MCF 10A (cell line): ENCODE measurements around the gene SLC27A2. TPM values are rescaled to one million over a fixed set of nuclear protein-coding genes. Genes with fewer than 3 reads are reported as not detected.

Experiments used
- BruUV-seq: library from RNA; stranded (reverse); fragments of 400-500 nt; replicated peaks from 2 replicates; lab custom pipeline; 2021; lab: Mats Ljungman, UMichigan
- CTCF ChIA-PET: fragments of 300-600 bp; sonication (Branson Sonifier 250); formaldehyde crosslinking; extraction: SDS; loops from one replicate; lab custom pipeline; 2021; ENCODE audit warnings: antibody characterized with exemption, inconsistent platforms; lab: Yijun Ruan, JAX
- POLR2A ChIA-PET: fragments of 300-600, 350-650 bp; sonication (Branson Sonifier 250); formaldehyde crosslinking; extraction: SDS; loops from one replicate; lab custom pipeline; 2020; ENCODE audit warnings: antibody characterized with exemption, inconsistent platforms; lab: Yijun Ruan, JAX
- DNase-seq: peaks from one replicate; pipeline ENCODE4 v3.0.0-alpha.2; 2018; ENCODE audit not compliant: unreplicated experiment
- H3K27ac Mint-ChIP-seq: one replicate; pipeline ENCODE4 v1.8.0; 2022; ENCODE audit warnings: mild to moderate bottlenecking, low read depth, mixed read lengths; ENCODE audit not compliant: unreplicated experiment
- H3K27me3 Mint-ChIP-seq: one replicate; pipeline ENCODE4 v1.8.0; 2022; ENCODE audit warnings: mixed read lengths; ENCODE audit not compliant: insufficient read depth, unreplicated experiment
- H3K36me3 Mint-ChIP-seq: one replicate; pipeline ENCODE4 v1.8.0; 2022; ENCODE audit warnings: mild to moderate bottlenecking, moderate library complexity, mixed read lengths; ENCODE audit not compliant: insufficient read depth, unreplicated experiment
- H3K4me1 Mint-ChIP-seq: one replicate; pipeline ENCODE4 v1.8.0; 2022; ENCODE audit warnings: mixed read lengths; ENCODE audit not compliant: insufficient read depth, unreplicated experiment
- H3K4me3 Mint-ChIP-seq: one replicate; pipeline ENCODE4 v1.8.0; 2022; ENCODE audit warnings: mild to moderate bottlenecking, moderate library complexity, mixed read lengths; ENCODE audit not compliant: unreplicated experiment
- H3K9me3 Mint-ChIP-seq: one replicate; pipeline ENCODE4 v1.8.0; 2022; ENCODE audit warnings: mixed read lengths; ENCODE audit not compliant: unreplicated experiment
- intact Hi-C: fragments of 100-400 bp; cut with micrococcal nuclease; formaldehyde crosslinking; loops from 2 replicates; pipeline ENCODE4 v1.14.1; 2022
- total RNA-seq: library from RNA; stranded (reverse); gene quantifications from 2 replicates; pipeline ENCODE4 v1.2.3, GENCODE V29; 2022
- TF ChIP-seq, protein P1 (sequence below): fragments of 200-600 bp; IDR thresholded peaks from one replicate; pipeline ENCODE4 v1.8.0; 2022; ENCODE audit warnings: antibody characterized with exemption, mild to moderate bottlenecking; ENCODE audit not compliant: unreplicated experiment

The SLC27A2 gene
- total RNA-seq, 1 experiment from 2014 or later, result 0.84 TPM

DNA sequence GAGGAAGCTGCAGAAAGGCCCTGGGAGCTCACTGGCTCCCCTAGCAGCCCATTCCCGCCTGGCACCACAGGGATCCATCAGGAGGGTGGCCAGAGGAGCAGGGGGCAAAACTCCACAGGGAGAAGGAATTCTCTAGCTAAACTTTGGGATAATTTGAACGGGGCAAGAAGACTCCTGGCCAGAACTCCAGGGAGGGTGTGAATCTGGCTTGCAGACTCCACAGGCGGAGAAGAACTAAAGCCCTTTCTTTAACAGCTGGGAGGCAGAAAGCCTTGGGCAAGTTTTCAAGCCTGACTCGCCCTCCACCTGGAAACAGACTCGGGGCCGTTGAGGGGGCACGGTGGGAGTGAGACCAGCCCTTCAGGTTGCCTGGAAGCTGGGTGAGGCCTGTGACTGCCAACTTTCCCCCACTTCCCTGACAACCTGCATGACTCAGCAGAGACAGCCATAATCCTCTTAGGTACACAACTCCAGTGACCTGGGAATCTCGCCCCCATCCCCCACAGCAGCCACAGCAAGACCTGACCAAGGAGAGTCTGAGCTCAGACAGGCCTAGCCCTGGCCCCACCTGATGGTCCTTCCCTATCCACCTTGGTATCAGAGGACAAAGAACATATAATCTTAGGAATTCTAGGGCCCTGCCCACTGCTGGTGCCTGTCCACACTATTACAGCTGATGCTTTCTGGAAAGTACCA is 28.6 kb downstream of the SLC27A2 start:
- ChIA-PET CTCF (interaction anchor here (0.7 to 1.7 kb wide), 4 partner anchors 11 to 62 kb away, joined by 3 to 5 read pairs (median 3); partner anchors contain the start of gene SLC27A2), POLR2A (interaction anchor here (0.6 to 1.5 kb wide), 6 partner anchors 14 to 1860 kb away, joined by 3 to 5 read pairs (median 4); partner anchors contain the start of gene GABPB1)
- Mint-ChIP-seq H3K4me3 (no peak overlapping the region), H3K27me3 (no peaks in the 10 kb centered on the region), H3K27ac (peak overlapping the region; percentile 49), H3K9me3 (peaks cover 13% of the 10 kb centered on the region), H3K4me1 (peaks cover 14% of the 10 kb centered on the region), H3K36me3 (no peaks in the 10 kb centered on the region)
- intact Hi-C loops, result no loop called here
- peak; percentile 56 for DNase-seq
- no TSS peak for BruUV-seq
- TF ChIP-seq, protein P1, sequence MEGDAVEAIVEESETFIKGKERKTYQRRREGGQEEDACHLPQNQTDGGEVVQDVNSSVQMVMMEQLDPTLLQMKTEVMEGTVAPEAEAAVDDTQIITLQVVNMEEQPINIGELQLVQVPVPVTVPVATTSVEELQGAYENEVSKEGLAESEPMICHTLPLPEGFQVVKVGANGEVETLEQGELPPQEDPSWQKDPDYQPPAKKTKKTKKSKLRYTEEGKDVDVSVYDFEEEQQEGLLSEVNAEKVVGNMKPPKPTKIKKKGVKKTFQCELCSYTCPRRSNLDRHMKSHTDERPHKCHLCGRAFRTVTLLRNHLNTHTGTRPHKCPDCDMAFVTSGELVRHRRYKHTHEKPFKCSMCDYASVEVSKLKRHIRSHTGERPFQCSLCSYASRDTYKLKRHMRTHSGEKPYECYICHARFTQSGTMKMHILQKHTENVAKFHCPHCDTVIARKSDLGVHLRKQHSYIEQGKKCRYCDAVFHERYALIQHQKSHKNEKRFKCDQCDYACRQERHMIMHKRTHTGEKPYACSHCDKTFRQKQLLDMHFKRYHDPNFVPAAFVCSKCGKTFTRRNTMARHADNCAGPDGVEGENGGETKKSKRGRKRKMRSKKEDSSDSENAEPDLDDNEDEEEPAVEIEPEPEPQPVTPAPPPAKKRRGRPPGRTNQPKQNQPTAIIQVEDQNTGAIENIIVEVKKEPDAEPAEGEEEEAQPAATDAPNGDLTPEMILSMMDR, result no peak

- Mint-ChIP-seq H3K4me1 (no peaks in the 10 kb centered on the region), H3K36me3 (no peaks in the 10 kb centered on the region), H3K9me3 (no peaks in the 10 kb centered on the region), H3K4me3 (no peak overlapping the region), H3K27me3 (no peaks in the 10 kb centered on the region), H3K27ac (no peak overlapping the region)
- no peak for DNase-seq
- CTCF ChIA-PET, result no interaction called here
- BruUV-seq, result no TSS peak
- TF ChIP-seq, protein P1, result no peak
- intact Hi-C loops, result no loop called here
- POLR2A ChIA-PET, result no interaction called here
Measured at GRCh38 chr15:50218291-50218690, 36.3 kb downstream of the SLC27A2 start.

GRCh38 chr15:50218691-50219090 is 36.7 kb downstream of the SLC27A2 start:
- intact Hi-C loops, result no loop called here
- no peak overlapping the region for H3K4me3 Mint-ChIP-seq
- TF ChIP-seq, protein P1, result no peak
- ChIA-PET CTCF (interaction anchor here (1.0 kb wide), 1 partner anchor 16 kb away, joined by 4 read pairs; no protein-coding TSS in a partner anchor), POLR2A (no interaction called here)
- H3K9me3 Mint-ChIP-seq, result no peaks in the 10 kb centered on the region
- H3K36me3 Mint-ChIP-seq, result no peaks in the 10 kb centered on the region
- no peaks in the 10 kb centered on the region for H3K27me3 Mint-ChIP-seq
- BruUV-seq, result no TSS peak
- no peak for DNase-seq
- no peaks in the 10 kb centered on the region for H3K4me1 Mint-ChIP-seq
- no peak overlapping the region for H3K27ac Mint-ChIP-seq

DNA sequence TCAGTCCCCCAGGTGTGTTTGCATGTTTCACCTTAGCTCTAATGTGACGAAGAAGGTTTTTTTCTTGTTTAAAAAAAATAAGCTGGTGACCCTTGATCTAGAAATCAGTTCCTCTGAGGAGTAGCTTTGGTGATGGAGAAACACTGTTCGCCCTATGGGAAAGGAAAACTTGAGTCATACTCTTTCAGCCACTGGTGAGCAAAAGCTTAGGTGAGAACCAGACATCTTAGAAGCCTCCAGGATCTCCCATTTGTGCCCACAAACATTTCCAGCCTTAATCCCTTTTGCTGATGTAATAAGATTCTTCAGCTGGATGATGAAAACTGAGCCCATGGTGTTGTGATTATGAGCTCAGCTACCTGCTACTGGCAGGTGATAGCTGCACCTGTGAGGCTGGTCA is 37.8 kb downstream of the SLC27A2 start:
- Mint-ChIP-seq H3K4me1 (no peaks in the 10 kb centered on the region), H3K9me3 (no peaks in the 10 kb centered on the region), H3K27ac (no peak overlapping the region), H3K4me3 (no peak overlapping the region), H3K27me3 (no peaks in the 10 kb centered on the region), H3K36me3 (no peaks in the 10 kb centered on the region)
- intact Hi-C loops, result no loop called here
- BruUV-seq, result no TSS peak
- POLR2A ChIA-PET, result interaction anchor here (0.6 to 0.7 kb wide), 2 partner anchors 916 to 1602 kb away, joined by 3 to 5 read pairs; no protein-coding TSS in a partner anchor
- TF ChIP-seq, protein P1, result no peak
- CTCF ChIA-PET, result interaction anchor here (0.7 to 1.0 kb wide), 2 partner anchors 14 to 539 kb away, joined by 4 read pairs; no protein-coding TSS in a partner anchor
- DNase-seq, result peak; percentile 41
